Neuronal stem cell (in vitro differentiated cells): Measurements from ENCODE around the gene EHHADH.

Experiments
- DNase-seq: peaks from one replicate; pipeline ENCODE4 v3.0.0-alpha.2; 2013; ENCODE audit warnings: low spot score
- H2AFZ ChIP-seq: one replicate; pipeline ENCODE4 v1.6.1; 2013; ENCODE audit warnings: mild to moderate bottlenecking, low read length, inconsistent platforms
- H2AK5ac ChIP-seq: 2 replicates; pipeline ENCODE4 v1.6.1; 2013; ENCODE audit warnings: low read depth, mild to moderate bottlenecking, inconsistent platforms, low read length, moderate library complexity, mixed read lengths
- H2BK120ac ChIP-seq: 2 replicates; pipeline ENCODE4 v1.6.1; 2013; ENCODE audit warnings: low read depth, mild to moderate bottlenecking, inconsistent platforms, low read length, moderate library complexity, mixed read lengths
- H2BK12ac ChIP-seq: one replicate; pipeline ENCODE4 v1.6.1; 2013; ENCODE audit warnings: low read length, inconsistent platforms
- H2BK15ac ChIP-seq: 2 replicates; pipeline ENCODE4 v1.6.1; 2013; ENCODE audit warnings: mild to moderate bottlenecking, low read length, inconsistent platforms, mixed read lengths
- H2BK5ac ChIP-seq: one replicate; pipeline ENCODE4 v1.6.1; 2013; ENCODE audit warnings: inconsistent platforms, mild to moderate bottlenecking, low read length, moderate library complexity
- H3K14ac ChIP-seq: one replicate; pipeline ENCODE4 v1.6.1; 2013; ENCODE audit warnings: low read length, inconsistent platforms
- H3K18ac ChIP-seq: 2 replicates; pipeline ENCODE4 v1.6.1; 2013; ENCODE audit warnings: low read length, inconsistent platforms
- H3K23ac ChIP-seq: 2 replicates; pipeline ENCODE4 v1.6.1; 2013; ENCODE audit warnings: low read depth, mild to moderate bottlenecking, mixed read lengths, low read length, inconsistent platforms; ENCODE audit not compliant: poor library complexity
- H3K27ac ChIP-seq: replicated peaks from 3 replicates; pipeline ENCODE4 v1.5.1; 2013; ENCODE audit warnings: low read length, inconsistent platforms
- H3K27me3 ChIP-seq, 3 experiments: 2 replicates each; pipeline ENCODE4 v1.6.1; 2013; ENCODE audit warnings: low read length in 3 of 3, mild to moderate bottlenecking in 2 of 3, inconsistent platforms in 1 of 3, low read depth in 1 of 3, mixed read lengths in 1 of 3, moderate library complexity in 1 of 3; ENCODE audit not compliant: control insufficient read depth in 3 of 3, insufficient read depth in 3 of 3
- H3K36me3 ChIP-seq, 2 donors: replicated peaks in 1 of 2; 2 replicates each; pipeline ENCODE4 v1.6.1; 2013; ENCODE audit warnings: low read length in 2 of 2; ENCODE audit not compliant: control insufficient read depth in 2 of 2, insufficient read depth in 2 of 2
- H3K4ac ChIP-seq: 2 replicates; pipeline ENCODE4 v1.6.1; 2013; ENCODE audit warnings: inconsistent platforms, mild to moderate bottlenecking, low read length, moderate library complexity
- H3K4me1 ChIP-seq, 2 donors: 1 replicate in 1 of 2; 2 replicates in 1 of 2; pipeline ENCODE4 v1.6.1; 2013; ENCODE audit warnings: low read length in 2 of 2, low read depth in 1 of 2; ENCODE audit not compliant: control insufficient read depth in 2 of 2, insufficient read depth in 1 of 2
- H3K4me2 ChIP-seq: one replicate; pipeline ENCODE4 v1.6.1; 2013; ENCODE audit warnings: mild to moderate bottlenecking, low read length, inconsistent platforms; ENCODE audit not compliant: insufficient read depth, poor library complexity, severe bottlenecking
- H3K4me3 ChIP-seq, 2 donors: 2 replicates each; pipeline ENCODE4 v1.5.1; 2013; ENCODE audit warnings: low read length in 2 of 2, mild to moderate bottlenecking in 2 of 2, inconsistent platforms in 1 of 2, moderate library complexity in 1 of 2
- H3K79me1 ChIP-seq: one replicate; pipeline ENCODE4 v1.6.1; 2013; ENCODE audit warnings: low read depth, mild to moderate bottlenecking, inconsistent platforms, low read length, moderate library complexity
- H3K9ac ChIP-seq: one replicate; pipeline ENCODE4 v1.6.1; 2013; ENCODE audit warnings: mild to moderate bottlenecking, low read depth, low read length, inconsistent platforms; ENCODE audit not compliant: poor library complexity
- H3K9me3 ChIP-seq, 2 donors: replicated peaks in 1 of 2; 2 replicates each; pipeline versions ENCODE3 to v1.6.1; 2013; ENCODE audit warnings: low read length in 2 of 2, mild to moderate bottlenecking in 2 of 2, inconsistent platforms in 1 of 2, low read depth in 1 of 2, mixed read lengths in 1 of 2, moderate library complexity in 1 of 2; ENCODE audit not compliant: control insufficient read depth in 2 of 2, insufficient read depth in 1 of 2
- H4K8ac ChIP-seq: one replicate; pipeline ENCODE4 v1.6.1; 2013; ENCODE audit warnings: low read depth, mild to moderate bottlenecking, inconsistent platforms, low read length, moderate library complexity
- H4K91ac ChIP-seq: one replicate; pipeline ENCODE4 v1.6.1; 2013; ENCODE audit warnings: low read length, low read depth, mild to moderate bottlenecking, inconsistent platforms; ENCODE audit not compliant: poor library complexity
- WGBS, 2 donors: extraction: QIAGEN DNeasy Blood & Tissue Kit; methylation state at CpG; one replicate each; pipeline ENCODE4 v1.1.7; 2013; ENCODE audit warnings: missing lambda C conversion rate in 2 of 2, mixed read lengths in 1 of 2; ENCODE audit not compliant: insufficient read length in 2 of 2, insufficient replicate concordance in 1 of 2; ENCODE audit errors: extremely low coverage in 2 of 2; 5-methylcytosine and 5-hydroxymethylcytosine counted together

Gene EHHADH

DNA sequence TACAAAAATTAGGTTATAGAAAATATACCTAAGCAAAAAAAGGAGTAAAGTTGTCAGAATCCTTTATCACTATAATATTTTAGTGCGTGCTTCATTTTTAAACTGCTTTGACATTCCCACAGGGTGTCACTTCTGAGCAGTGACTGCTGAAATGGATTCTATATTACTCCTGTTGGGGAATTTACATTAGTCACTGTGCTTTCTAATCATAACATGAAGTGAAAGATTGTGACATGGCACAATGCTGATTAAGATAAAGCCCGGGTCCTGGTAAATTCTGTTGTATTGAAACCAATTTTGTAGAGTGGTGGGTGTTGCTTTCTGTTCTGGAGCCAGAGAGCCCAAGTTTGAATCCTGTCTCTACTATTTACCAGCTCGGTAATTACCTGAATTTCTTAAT is 36.4 kb upstream of the EHHADH start:
- Histone ChIP-seq H3K27me3 (no peaks in the 10 kb centered on the region), H2AFZ (no peak overlapping the region), H3K27ac (no peak overlapping the region), H3K18ac (no peak overlapping the region), H3K9me3 (no peaks in the 10 kb centered on the region), H4K91ac (no peak overlapping the region), H3K14ac (no peak overlapping the region), H3K23ac (no peak overlapping the region), H3K4me2 (no peak overlapping the region), H3K36me3 (peaks cover 0 to 20% of the 10 kb centered on the region in 2 donors), H4K8ac (no peak overlapping the region), H3K4me3 (no peak overlapping the region), H2AK5ac (no peak overlapping the region), H2BK12ac (no peak overlapping the region), H3K4ac (no peak overlapping the region), H2BK120ac (no peak overlapping the region), H3K9ac (no peak overlapping the region), H2BK15ac (no peak overlapping the region), H2BK5ac (no peak overlapping the region), H3K4me1 (no peaks in the 10 kb centered on the region), H3K79me1 (no peaks in the 10 kb centered on the region)
- no CpG with 5 or more reads among the region's 3 CpGs for WGBS, 2 donors
- DNase-seq: no peak

DNA sequence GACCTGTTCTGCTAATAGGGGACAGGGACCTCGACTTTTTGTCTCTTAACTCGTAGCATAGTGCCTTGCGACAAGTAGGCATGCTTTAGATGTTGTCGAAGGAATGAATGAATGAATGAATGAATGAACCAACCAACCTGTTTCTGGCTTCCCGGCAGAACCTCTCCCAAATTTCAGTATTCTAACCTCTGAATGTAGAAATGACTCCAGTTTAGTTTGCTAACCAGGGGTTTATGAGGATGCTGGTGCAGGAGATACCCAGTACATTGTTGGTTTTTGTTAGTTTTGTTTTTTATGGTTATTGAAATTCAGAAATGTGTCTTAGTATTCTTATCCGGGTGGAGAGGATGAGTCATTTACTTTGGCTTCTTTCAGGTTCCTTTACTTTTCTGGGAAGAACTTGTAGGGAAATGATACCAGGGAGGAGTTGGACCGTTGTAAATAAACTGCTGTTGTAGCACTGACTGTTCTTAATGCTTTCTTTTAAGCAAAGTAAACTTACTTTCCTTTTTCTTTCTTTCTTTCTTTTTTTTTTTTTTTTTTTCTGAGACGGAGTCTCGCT is 29.6 kb upstream of the EHHADH start:
- Histone ChIP-seq H2BK120ac (no peak overlapping the region), H3K4me1 (peaks cover 0 to 5% of the 10 kb centered on the region in 2 donors), H2AFZ (peak overlapping the region; percentile 91), H2BK12ac (no peak overlapping the region), H3K4me2 (peak overlapping the region; percentile 91), H3K27me3 (peaks cover 0 to 2% (median 0%) of the 10 kb centered on the region in 3 experiments), H3K23ac (no peak overlapping the region), H3K9me3 (no peaks in the 10 kb centered on the region), H3K4me3 (peak overlapping the region; percentile 87 to 96), H4K91ac (no peak overlapping the region), H2BK15ac (no peak overlapping the region), H3K9ac (no peak overlapping the region), H4K8ac (no peak overlapping the region), H3K4ac (no peak overlapping the region), H3K18ac (no peak overlapping the region), H3K14ac (no peak overlapping the region), H3K79me1 (peaks cover 2% of the 10 kb centered on the region), H3K36me3 (peaks cover 0 to 9% of the 10 kb centered on the region in 2 donors), H3K27ac (no peak overlapping the region), H2BK5ac (no peak overlapping the region), H2AK5ac (no peak overlapping the region)
- no CpG with 5 or more reads among the region's 9 CpGs for WGBS, 2 donors
- no peak for DNase-seq

DNA sequence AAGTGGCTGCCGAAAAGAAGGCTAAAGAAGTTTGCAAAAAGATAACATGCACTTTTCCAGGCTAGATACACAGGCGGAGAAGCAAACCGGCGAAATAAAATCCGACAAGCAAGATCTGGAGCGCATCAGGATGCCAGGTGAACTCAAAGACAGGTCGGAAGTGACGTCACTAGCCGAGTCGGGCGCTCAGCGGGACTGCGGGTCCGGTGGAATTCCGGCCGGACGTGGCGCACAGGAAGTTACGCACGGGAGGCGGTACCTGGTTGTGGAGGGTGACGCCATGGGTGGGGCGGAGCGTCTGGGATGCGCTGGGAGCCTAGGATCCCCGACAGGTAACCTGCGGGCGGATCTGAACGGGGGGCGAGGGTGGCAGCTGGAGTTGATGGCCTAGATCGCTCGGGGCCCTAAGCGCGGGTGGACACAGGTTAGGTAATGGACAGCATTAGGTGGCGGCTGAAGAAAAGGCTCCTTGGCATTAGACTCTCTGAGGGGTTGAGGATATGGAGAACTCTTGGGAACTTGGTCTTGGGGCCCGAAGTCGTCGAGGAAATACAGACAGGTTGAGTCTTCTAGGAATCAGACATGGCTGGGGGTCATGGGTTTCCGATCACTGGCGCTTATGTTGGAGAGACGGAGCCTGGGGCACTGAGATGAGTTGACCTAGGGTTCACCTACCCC is 29.0 kb upstream of the EHHADH start:
- H3K4ac ChIP-seq: no peak overlapping the region
- H2AK5ac ChIP-seq: no peak overlapping the region
- no peak overlapping the region for H4K8ac ChIP-seq
- H4K91ac ChIP-seq: no peak overlapping the region
- H2BK5ac ChIP-seq: no peak overlapping the region
- H3K4me3 ChIP-seq: peak overlapping the region; percentile 87 to 96
- H3K9ac ChIP-seq: peak overlapping the region; percentile 83
- H3K4me2 ChIP-seq: peak overlapping the region; percentile 91
- no CpG with 5 or more reads among the region's 41 CpGs for WGBS, 2 donors
- no peak overlapping the region for H2BK15ac ChIP-seq
- peak; percentile 85 for DNase-seq
- no peak overlapping the region for H2BK12ac ChIP-seq
- no peak overlapping the region for H3K27ac ChIP-seq
- H3K4me1 ChIP-seq: peaks cover 0 to 5% of the 10 kb centered on the region in 2 donors
- H3K79me1 ChIP-seq: peaks cover 2% of the 10 kb centered on the region
- peak overlapping the region; percentile 91 for H2AFZ ChIP-seq
- H3K27me3 ChIP-seq: peaks cover 0 to 2% (median 0%) of the 10 kb centered on the region in 3 experiments
- peak overlapping the region; percentile 32 for H3K18ac ChIP-seq
- H3K9me3 ChIP-seq: no peaks in the 10 kb centered on the region
- H3K23ac ChIP-seq: no peak overlapping the region
- peaks cover 0 to 9% of the 10 kb centered on the region in 2 donors for H3K36me3 ChIP-seq
- no peak overlapping the region for H2BK120ac ChIP-seq
- no peak overlapping the region for H3K14ac ChIP-seq

DNA sequence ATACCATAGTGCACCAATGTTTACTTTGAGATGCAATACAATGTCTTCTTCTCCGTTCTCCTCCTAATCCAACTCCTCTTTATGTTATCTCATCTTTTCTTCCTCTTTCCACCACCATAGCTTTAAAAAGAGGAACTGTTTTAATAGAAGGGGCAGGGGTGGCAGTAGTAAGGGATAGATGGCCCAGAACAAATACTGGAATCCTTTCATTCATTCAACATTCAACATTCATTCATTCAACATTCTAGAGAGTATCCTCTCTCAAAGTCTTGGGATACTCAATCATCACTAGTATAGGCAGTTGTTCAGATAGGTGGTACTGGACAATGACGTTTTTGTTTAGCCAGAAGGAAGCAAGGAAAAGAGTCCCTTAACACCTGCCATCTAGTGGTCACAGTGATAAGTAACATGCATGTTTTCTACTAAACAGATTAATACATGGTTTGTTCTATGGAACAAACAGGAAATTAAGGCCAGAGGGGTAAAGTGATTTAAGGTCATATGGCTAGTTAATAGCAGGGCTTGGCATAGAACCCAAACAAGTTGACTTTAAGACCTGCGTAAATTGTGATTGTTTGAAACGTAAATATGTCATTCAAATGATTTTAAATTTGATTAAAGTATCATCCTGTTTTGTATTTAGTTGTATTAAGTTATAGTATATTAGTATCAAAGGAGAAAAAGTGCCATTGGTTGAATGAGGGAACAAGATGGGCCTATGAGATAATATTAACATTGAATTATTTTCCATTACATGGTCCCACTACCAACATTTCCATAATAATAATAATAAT is 26.9 kb upstream of the EHHADH start:
- Histone ChIP-seq H3K23ac (no peak overlapping the region), H2BK15ac (no peak overlapping the region), H4K91ac (no peak overlapping the region), H2AK5ac (no peak overlapping the region), H3K9me3 (no peaks in the 10 kb centered on the region), H3K4me3 (no peak overlapping the region), H2BK120ac (no peak overlapping the region), H3K9ac (no peak overlapping the region), H3K14ac (no peak overlapping the region), H3K18ac (no peak overlapping the region), H3K27me3 (peaks cover 0 to 2% (median 0%) of the 10 kb centered on the region in 3 experiments), H3K79me1 (peaks cover 2% of the 10 kb centered on the region), H3K4me1 (peaks cover 0 to 5% of the 10 kb centered on the region in 2 donors), H3K4ac (no peak overlapping the region), H2BK5ac (no peak overlapping the region), H3K36me3 (peaks cover 0 to 3% of the 10 kb centered on the region in 2 donors), H2BK12ac (no peak overlapping the region), H3K27ac (no peak overlapping the region), H2AFZ (peak overlapping the region; percentile 33), H3K4me2 (no peak overlapping the region), H4K8ac (no peak overlapping the region)
- no peak for DNase-seq
- WGBS, 2 donors: no CpG with 5 or more reads among the region's 4 CpGs
